Umbilical cord (tissue), 2 donors: ENCODE measurements around the gene SLC22A23. TPM values are rescaled to one million over a fixed set of nuclear protein-coding genes. Genes with fewer than 3 reads are reported as not detected.
"Not testable (repeated sequence)": the region's sequence is repeated elsewhere in the genome, so short reads cannot be mapped to it uniquely, and the experiment has no call there.

Experiments
- DNase-seq: peaks from one replicate; pipeline ENCODE4 v3.0.0-alpha.2; 2015; ENCODE audit warnings: low spot score
- total RNA-seq: library from RNA; depleted of rRNA; stranded (reverse); fragments of >200 nt; gene quantifications from one replicate; pipeline ENCODE4 v1.2.3, GENCODE V29; 2014; ENCODE audit warnings: low replicate concordance; ENCODE audit not compliant: insufficient read depth

Gene SLC22A23
- total RNA-seq, 1 donor from 2014 or later: 18.5 TPM

- no peak for DNase-seq
Measured at GRCh38 chr6:3386374-3386857, 70.4 kb downstream of the SLC22A23 start.

- no peak for DNase-seq
Measured at GRCh38 chr6:3385660-3386151, 71.1 kb downstream of the SLC22A23 start.

GRCh38 chr6:3385181-3385580 lies 71.7 kb downstream of the SLC22A23 start:
- not testable (repeated sequence) for DNase-seq

- no peak for DNase-seq
Measured at GRCh38 chr6:3384241-3385143, 72.4 kb downstream of the SLC22A23 start.

GRCh38 chr6:3383525-3383924 lies 73.3 kb downstream of the SLC22A23 start:
- DNase-seq: peak; percentile 79

- no peak for DNase-seq
Measured at GRCh38 chr6:3382326-3383279, 74.2 kb downstream of the SLC22A23 start.

- no peak for DNase-seq
Measured at GRCh38 chr6:3381233-3381921, 75.5 kb downstream of the SLC22A23 start.

- DNase-seq: no peak
Measured at GRCh38 chr6:3380344-3381232, 76.3 kb downstream of the SLC22A23 start.

- no peak for DNase-seq
Measured at GRCh38 chr6:3379482-3380060, 77.3 kb downstream of the SLC22A23 start.

- not testable (repeated sequence) for DNase-seq
Measured at GRCh38 chr6:3378808-3379207, 78.0 kb downstream of the SLC22A23 start.

- not testable (repeated sequence) for DNase-seq
Measured at GRCh38 chr6:3378398-3378782, 78.5 kb downstream of the SLC22A23 start.

- no peak for DNase-seq
Measured at GRCh38 chr6:3377536-3378397, 79.1 kb downstream of the SLC22A23 start.

GRCh38 chr6:3376893-3377535 lies 79.8 kb downstream of the SLC22A23 start:
- DNase-seq: no peak

GRCh38 chr6:3376064-3376463 lies 80.8 kb downstream of the SLC22A23 start:
- DNase-seq: no peak

GRCh38 chr6:3373597-3374203 lies 83.2 kb downstream of the SLC22A23 start:
- no peak for DNase-seq

GRCh38 chr6:3372912-3373554 lies 83.8 kb downstream of the SLC22A23 start:
- no peak for DNase-seq

- DNase-seq: no peak
Measured at GRCh38 chr6:3372184-3372846, 84.5 kb downstream of the SLC22A23 start.
